ENCODE results near the gene ENTPD7.
"Not testable (repeated sequence)": the region's sequence is repeated elsewhere in the genome, so short reads cannot be mapped to it uniquely, and the experiment has no call there.

ENTPD7 gene

GRCh38 chr10:99693933-99694583, 34.7 kb downstream of the ENTPD7 start:
- DNase-seq = no peak

GRCh38 chr10:99695761-99696160, 36.5 kb downstream of the ENTPD7 start:
- no peak for DNase-seq

DNA sequence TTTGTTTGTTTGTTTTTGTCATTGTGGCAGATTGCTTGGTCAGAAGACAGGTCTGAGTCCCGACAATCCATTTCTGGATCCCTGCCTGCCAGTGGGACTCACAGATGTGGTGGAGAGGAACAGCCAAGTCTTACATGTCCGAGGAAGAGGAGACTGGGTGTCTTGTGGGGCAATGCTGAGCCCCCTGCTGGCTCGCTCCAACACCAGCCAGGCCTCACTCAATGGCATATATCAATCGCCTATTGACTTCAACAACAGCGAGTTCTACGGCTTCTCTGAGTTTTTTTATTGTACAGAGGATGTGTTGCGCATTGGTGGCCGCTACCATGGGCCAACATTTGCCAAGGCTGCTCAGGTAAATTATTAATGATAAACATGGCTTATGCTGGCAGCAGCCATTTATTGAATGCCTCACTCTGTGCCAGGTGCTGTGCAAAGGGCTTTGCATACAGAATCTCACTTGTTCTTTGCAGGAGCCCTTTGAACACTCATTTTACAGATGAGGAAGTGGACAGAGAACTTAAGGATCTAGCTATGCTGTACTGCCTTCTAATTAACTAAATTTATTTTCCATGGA, 39.3 kb downstream of the ENTPD7 start:
- DNase-seq = no peak

- no peak for DNase-seq
These were observed 41.3 kb downstream of the ENTPD7 start for GRCh38 chr10:99700649-99701048.

- DNase-seq = no peak
These were observed 49.2 kb downstream of the ENTPD7 start for GRCh38 chr10:99708428-99709012.

- peak; percentile 15 for DNase-seq
These were observed 50.3 kb downstream of the ENTPD7 start for GRCh38 chr10:99709480-99710229.

DNA sequence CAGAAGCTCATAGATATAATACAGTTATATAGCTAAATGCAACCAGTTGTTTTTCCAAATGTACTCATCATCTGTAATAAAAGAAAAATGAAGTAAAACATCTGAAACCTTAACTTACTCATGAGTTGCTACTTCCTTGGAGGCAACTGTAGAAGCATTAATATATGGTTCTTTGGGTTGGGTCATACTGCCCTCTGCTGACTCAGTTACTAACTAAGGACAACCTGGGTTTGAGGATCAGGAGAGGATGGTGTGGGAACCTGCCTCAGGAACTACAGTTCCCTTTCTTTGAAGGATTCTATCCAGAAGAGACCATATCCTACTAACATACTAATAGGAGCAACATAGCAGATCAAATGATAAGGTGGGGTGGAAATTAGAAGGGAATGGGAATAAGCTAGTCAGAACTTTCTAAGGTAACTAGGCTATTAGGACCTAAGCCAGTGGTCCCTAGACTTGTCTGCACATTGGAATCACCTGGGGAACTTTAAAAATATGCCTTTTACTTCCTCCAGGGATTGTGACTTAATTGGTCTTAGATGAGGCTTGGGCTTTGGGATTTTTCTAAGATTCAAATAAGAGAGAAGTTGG, 51.9 kb downstream of the ENTPD7 start:
- peak; percentile 27 for DNase-seq

- no peak for DNase-seq
These were observed 55.1 kb downstream of the ENTPD7 start for GRCh38 chr10:99714446-99714845.

GRCh38 chr10:99720387-99720786, 61.1 kb downstream of the ENTPD7 start:
- DNase-seq = no peak

GRCh38 chr10:99730026-99730425, 70.7 kb downstream of the ENTPD7 start:
- no peak for DNase-seq

DNA sequence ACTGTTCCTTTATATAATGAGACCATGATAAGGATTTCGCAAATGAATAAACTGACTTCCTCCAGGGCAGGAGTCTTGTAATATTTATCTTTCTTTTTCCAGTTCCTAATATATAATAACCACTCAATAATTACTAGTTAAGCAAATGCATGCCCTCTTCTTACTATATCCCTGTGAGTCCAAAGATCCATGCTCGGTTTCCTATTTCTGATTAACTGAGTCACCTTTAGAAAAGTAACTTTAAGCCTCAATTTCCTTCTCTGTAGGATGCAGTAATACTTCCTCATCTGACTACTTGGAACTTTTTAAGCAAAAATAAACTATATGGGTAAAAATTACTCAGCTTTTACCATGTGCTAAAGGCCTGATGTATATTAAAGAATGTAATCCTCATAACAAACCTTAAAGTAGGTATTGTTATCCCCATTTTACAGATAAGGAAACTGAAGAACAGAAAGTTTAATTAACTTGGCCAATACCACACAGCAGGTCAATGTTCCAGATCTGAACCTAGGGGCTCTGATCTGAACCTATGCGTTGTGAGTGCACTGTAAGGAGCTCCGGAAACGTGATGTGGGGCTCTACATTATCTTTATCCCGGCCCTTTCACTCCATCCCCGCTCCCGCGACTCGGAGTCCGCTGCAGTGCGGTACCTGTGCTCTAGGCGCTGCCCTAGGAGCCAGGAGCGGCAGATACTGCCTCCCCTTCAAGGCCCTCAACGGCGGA, 72.2 kb downstream of the ENTPD7 start:
- DNase-seq = no peak

- peak; percentile 97 for DNase-seq
These were observed 72.9 kb downstream of the ENTPD7 start, which contains the start of the genes COX15 and CUTC for GRCh38 chr10:99732033-99732842. Gene COX15 (minus strand): TSS chr10:99732127. CDS start chr10:99732049, 78 bp downstream. Gene CUTC (plus strand): TSS chr10:99732234. CDS start chr10:99732349, 115 bp downstream.

DNA sequence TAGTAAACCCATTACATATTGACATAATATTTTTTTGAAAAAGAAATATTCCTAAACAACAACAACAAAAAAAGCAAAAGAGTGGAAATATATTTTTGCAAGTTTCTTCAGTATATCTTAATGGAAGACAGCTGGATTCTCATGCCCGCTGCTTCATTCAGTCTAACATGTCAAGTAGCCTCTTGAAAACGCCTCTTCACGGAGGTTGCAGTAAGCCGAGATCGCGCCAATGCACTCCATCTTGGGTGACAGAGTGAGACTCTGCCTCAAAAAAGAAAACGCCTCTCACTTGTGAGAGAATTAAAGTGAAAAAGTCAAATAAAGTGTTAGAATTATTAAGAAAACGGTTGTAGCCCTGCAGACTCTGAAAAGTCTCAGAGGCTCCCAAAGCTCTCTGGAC, 74.1 kb downstream of the ENTPD7 start:
- no peak for DNase-seq

- DNase-seq = not testable (repeated sequence)
These were observed 74.8 kb downstream of the ENTPD7 start for GRCh38 chr10:99734111-99734510.

- no peak for DNase-seq
These were observed 81.0 kb downstream of the ENTPD7 start for GRCh38 chr10:99740260-99740659.

DNA sequence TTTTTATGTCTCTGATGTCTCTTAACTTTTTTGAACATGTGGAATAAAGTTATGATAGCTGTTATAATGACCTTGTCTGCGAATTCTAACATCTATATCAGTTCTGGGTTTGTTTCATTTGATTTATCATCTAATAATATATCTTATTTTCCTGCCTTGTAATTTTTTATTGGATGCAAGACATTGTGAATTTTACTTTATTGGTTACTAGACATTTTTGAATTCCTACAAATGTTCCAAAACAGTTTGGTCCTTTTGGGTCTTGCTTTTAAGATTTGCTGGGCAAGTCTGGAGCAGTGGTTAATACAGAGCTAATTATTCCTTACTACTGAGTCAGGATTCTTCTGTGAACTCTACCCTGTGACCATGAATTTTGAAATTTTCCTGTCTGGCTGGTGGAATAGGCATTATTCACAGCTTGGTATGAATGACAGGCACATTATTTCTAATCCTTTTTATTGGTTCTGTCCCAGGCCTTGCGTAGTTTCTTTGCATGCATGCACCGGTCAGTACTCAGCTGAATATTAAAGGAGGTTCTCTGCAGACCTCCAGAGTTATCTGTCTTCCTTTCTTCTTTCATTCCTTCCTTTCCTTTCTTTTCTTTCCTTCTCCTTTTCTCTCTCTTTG, 81.7 kb downstream of the ENTPD7 start:
- no peak for DNase-seq

- DNase-seq = no peak
These were observed 82.9 kb downstream of the ENTPD7 start for GRCh38 chr10:99742254-99742653.

DNA sequence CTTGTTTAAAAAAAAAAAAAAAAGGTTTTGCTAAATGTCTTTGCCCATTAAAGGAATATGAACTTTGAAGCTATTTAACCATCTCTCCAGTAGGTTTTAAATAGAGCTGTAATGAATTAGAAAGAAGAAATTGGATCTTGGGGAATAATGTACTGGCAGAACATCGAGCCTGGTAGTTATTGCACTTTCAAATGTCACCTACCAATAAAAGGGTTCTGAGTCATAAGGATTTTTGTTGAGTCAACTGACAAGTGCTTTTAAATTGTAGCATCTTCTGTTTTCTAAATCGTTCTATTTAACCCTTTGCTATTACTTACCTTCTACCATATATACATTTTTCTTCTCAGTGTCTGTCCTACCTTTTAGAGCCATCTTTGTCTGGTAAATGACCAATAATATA, 83.4 kb downstream of the ENTPD7 start:
- no peak for DNase-seq

DNA sequence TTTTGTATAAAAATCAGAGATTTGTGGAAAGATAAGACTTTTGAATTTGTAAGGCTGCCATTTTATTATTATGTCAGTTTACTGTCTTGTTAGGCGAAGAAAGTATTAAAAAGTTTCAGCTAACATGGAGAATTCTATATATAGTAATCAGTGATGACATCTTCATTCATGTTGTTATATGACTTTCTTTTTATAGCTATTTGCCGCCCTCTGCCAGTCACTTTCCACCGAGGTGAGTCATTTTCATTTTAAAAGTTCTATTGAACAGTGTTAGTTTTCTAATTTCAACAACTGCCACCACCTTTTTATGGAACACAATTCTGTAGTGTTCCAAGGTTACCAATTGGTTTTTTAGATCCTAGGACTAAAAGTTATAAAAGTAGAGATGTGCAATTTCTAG, 84.5 kb downstream of the ENTPD7 start:
- no peak for DNase-seq

GRCh38 chr10:99746166-99746565, 86.9 kb downstream of the ENTPD7 start:
- not testable (repeated sequence) for DNase-seq

DNA sequence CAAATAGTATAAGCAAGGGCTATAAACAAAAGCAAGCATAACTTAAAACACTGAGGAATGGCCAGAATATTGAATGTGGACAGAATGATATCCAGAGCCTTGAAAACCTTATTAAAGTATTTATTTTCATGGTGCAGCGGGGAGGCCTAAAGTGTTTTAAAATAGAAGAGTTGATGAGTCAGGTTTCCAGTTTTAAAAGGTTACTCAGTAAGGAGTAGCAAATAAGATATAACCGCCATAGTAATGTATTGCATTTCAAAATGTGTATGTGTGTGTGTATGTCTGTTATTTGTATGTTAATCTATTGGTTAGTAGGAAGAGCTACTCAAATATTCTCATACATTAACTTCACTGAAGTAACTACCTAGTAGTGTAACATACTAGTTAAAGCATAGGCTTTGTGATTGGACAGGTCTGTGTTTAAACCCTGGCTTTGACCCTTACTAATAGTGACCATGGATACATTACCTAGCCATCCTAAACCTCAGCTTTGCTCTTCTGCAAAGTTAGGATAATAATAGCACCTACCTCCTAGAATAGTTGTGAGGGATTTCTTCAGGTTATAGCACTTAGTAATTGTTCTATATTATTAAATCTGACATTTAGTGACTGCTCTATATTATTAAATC, 89.6 kb downstream of the ENTPD7 start:
- no peak for DNase-seq

Measured in activated CD4-positive, alpha-beta T cell treated with anti-CD3 and anti-CD28 coated beads for 48 hours (primary cell).